EL (cell line): ENCODE data around the gene LENEP.

Experiments used
- DNase-seq: peaks from one replicate; pipeline ENCODE4 v3.0.0-alpha.2; 2016

The LENEP gene

GRCh38 chr1:154961207-154962155, 31.9 kb upstream of the LENEP start, which contains the start of gene PYGO2:
TSS of gene PYGO2 (minus strand) at chr1:154961782. CDS start at chr1:154961576, 206 bp downstream.
- peak; percentile 81 for DNase-seq

DNA sequence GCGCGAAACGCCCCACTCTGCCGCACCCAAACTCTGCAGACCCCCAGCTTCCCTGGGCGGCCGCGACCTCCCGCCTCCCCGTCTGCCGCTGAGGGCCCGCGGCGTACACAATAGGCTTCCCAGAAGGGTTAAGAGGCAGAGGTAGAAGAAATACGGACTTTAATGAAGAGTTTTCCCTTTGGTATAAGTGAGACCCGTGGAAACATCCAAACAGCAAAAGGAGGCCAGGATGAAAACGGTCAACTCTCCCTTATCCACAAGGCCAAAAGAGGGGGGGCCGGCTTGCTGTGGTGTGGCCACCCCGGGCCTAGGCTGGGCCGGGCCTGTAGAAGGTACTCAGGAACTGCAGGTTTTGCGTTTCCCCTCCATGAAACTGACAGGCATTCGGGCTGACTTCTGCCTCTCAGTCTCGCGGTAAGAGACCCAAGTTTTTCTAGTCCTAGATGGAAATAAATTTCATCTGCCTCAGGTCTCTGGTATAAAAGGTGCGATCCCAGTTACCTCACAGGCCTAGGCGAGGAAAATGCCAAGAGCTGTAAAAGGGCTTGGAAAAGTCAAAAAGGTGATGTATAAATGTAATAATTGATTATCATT, 31.1 kb upstream of the LENEP start:
- peak; percentile 35 for DNase-seq

GRCh38 chr1:154962795-154963330, 30.5 kb upstream of the LENEP start:
- no peak for DNase-seq

DNA sequence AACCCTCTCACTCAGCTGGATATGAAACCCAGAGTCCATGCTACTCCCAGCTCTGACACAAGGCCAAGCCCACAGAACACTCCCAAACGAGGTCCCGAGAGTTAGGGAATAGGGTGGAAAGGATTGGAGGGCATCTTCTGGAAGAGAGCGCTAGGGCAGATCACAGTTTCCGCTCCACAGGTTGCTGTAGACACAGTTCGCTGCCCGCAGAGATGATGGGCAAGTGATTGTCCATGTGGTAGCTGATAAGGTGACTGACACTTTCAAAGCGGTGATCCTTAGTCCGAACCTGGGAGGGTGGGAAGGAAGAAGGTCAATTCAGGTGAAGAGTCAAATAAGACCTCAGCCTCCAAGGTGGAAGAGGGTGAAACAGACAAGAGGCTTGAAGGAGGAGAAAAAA, 29.7 kb upstream of the LENEP start:
- DNase-seq: no peak

- DNase-seq: no peak
Observed at GRCh38 chr1:154964359-154964758, 29.0 kb upstream of the LENEP start.

DNA sequence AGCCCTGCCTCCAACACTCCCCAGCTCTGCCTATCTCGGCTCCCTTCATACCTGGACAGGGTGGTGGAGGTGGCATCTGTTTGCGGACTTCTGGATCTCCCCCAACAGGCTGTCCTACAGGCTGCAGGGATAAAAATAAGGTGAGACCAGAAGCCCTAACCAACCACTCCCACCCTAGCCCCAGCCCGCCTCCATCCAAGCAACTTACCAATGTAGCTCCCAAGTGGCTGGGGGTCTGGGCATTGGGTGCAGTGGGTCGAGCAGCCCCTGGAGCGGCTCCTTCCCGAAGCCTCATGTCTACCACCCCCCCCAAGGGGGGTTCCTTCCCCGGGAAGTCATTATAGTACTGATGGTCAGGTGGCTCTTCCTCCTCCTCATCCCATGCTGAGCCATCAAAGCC, 27.3 kb upstream of the LENEP start:
- DNase-seq: no peak

DNA sequence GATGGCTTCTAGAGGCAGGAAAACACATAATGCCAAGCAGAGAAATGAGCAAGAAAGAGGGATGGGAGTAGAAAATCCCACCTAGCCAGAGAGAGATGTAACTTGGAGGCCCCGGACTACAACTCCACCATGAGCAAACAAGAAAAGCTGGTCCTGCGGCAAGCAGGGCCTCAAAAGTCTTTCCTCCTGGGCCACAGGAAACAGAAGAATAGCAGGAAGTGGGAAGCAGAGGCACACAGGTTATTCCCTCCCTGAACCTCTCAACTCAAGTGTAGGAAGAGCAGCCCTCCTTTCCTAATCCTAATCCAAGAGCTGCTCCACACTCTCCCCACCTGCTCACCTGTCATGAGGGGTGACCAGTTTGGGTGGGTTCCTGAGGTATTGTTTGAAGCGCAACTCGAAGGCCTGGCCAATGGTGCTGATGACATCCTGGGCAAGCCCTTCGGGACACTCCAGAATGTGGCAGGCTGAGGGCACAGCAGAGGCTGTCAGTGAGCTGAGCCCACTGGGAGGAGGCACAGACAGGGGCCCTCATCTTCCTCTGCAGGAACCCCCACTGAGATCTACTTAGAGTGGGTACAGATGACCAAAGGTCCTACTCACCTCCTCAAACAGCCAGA, 25.9 kb upstream of the LENEP start:
- DNase-seq: no peak

DNA sequence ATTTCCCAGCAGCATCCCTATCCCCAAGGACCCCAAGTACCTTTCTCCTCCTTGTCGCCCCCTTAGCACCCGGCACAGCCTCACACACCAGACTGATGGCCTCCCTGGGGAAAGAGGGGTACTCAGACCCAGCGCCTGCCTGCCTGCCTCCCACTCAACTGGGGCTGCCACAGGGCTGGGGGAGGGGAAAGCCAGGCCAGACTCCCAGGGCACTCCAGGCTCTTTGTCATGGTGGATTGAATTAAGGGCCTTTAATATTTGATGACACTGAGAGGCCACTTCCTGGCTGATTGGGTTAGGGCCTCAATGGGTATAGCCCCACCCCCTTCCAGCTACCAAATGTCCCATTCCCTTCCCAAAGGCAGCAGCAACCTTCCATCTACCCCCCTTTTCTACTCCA, 24.7 kb upstream of the LENEP start:
- no peak for DNase-seq

DNA sequence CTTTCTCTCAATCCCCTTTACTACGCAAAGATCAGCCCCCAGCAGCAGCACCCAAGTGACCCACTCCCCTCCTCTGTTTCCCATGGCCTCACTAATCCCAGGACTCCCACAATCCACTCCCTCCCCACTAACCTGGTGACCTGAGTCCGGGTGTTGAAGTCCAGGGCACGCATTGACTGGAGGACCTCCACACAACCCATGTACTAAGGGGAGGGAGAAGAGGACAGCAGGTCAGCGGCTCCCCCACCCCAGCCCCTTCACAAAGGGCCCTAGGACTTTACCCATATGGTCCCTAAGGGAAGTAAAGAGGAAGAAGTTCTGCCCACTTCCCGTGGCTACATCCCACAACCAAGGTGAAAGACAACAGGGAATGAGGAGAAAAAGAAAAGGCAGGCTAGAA, 24.1 kb upstream of the LENEP start:
- no peak for DNase-seq

- DNase-seq: no peak
Observed at GRCh38 chr1:154969860-154970452, 23.4 kb upstream of the LENEP start.

DNA sequence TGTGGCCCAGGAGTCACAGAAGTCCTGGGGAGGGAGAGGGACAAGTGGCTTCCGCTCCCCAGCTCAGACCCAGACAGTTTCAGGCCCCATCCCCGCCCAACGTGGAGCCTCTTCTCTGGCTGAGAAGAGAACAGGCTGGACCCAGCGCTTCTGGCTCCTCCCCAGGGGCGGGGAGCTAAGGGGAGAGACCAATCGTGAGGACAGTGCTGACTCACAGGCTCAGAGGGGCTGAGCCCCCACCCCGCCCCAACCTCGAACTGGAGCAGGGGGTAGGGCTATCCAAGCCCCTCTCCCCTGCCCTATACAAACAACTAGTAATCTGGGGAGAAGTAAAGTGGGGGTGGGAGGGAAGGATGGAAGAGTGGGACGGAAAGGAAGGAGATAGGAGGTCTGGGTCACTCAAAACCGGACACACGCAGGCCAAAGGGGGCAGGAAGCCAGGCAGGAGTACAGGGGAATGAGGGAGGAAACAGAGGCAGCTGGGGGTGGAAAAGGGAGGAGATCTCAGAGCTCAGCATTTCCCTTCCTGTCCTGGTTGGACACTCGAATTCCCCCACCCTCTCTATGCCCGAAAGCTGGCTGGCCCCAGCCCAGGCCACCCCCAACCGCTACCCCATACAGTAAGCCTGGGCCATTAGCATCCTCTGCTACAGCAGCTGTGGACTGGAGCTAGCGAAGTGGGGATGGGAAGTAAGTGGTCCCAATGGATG, 22.6 kb upstream of the LENEP start, which contains the start of gene SHC1:
SHC1 (minus strand) TSS at position 117 of the 710 bp plus-strand sequence. CDS start 221 bp downstream, outside the sequence.
- peak; percentile 97 for DNase-seq

- peak; percentile 38 for DNase-seq
Observed at GRCh38 chr1:154971341-154971998, 21.9 kb upstream of the LENEP start.

GRCh38 chr1:154972213-154972516, 21.2 kb upstream of the LENEP start:
- DNase-seq: no peak

DNA sequence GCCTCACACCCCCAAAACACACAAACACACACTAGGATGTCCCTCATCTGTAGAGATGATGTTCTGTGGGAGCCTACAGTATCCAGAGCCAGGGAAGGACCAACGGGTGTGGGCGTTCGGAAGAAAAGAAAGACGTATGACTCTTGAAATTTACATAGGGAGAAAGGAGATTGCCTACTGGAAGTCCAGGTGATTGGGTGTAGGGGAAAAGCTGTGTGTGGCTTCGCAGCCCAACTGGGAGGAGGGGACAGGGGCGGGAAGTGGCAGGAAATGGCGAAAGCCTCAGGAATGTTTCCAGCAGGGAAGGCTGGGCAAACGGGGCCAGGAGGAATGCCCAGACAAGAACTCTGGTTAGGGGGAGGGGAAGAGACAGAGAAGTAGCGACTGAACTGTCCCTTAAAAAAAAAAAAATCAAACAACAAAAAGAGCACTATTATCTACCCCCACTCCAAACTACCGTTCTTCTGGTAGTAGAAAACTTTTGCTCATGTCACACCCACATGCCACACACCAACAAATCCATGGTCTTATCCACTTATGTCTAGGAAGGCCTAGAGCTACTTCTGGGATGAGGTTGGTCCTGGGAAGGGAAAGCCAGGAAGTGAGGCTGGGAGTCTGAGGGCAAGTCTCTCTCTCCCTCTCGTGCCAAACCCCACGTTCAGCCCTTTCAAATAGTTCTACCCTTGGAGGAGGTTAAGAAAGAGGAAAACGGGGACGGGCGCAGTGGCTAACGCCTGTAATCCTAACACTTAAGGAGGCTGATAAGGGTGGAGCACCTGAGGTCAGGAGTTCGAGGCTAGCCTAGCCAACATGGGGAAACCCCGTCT, 20.7 kb upstream of the LENEP start:
- DNase-seq: peak; percentile 98

GRCh38 chr1:154973344-154974101, 19.9 kb upstream of the LENEP start:
- DNase-seq: peak; percentile 99

DNA sequence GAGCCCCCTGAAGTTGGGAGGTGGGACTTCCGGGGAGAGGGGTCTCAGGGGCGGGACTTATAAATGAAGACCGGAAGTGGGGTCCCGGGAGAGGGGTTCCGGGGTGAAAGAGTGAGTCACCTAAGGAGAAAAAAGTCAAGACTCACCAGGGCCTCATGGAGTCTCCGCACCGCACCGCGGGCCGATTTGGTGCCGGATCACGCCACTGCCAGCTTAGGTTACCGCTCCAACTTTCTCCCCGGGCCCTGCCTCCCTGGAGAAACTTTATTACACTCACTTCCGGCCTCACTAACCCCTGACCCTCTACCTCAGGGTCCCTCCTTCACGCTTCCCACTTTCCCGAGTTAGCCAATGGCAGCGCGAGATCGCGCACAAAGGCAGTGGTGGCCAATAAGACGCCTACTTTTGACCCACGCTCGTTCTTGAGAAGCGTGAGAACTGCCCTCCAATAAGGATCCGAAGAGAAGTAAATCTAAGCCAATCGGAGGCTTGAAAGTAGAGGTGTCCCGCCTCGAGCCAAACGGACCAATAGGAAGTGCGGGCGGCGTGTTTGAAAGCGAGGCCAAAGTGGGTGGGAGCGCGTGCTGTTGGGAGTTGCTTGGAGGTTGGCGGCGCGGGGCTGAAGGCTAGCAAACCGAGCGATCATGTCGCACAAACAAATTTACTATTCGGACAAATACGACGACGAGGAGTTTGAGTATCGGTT, 19.1 kb upstream of the LENEP start, which contains the start of gene CKS1B:
CKS1B (plus strand) TSS at position 580 of the 706 bp plus-strand sequence; CDS start at position 645, 65 bp downstream.
- peak; percentile 100 for DNase-seq

DNA sequence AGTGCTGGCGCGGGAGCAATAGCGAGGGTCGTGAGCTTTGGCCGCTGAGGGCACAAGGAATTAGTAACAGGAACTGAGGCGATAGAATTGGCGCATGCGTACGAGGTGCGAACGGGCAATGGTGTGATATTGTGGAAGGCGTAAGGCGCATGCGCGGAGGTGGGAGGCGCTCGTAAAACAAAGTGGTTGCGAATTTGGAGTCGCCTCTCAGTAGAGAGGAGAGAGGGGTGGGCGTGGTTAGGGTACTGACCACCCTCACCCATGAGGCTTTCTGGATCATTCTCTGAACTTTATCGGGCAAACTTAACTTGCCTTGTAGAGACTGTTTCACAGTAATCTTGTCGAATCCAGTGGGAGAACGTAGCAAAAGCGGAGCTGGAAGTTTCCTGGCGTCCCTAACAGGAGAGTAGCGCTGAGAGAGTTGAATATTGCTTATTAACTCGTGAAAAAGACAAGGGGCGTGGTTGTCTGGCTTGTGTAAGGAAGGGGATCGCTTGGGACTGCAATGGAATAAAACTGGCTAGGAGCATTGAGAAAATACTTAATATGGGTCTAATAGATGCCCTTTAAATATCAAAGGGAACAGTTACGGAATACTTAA, 18.5 kb upstream of the LENEP start:
- DNase-seq: peak; percentile 97

GRCh38 chr1:154975409-154976059, 17.9 kb upstream of the LENEP start:
- DNase-seq: peak; percentile 65
